ENCODE results near the gene TRMO.

Gene TRMO

GRCh38 chr9:97904725-97905124, 17.6 kb downstream of the TRMO start:
- DNase-seq (ENCODE audit: low spot score): peak; percentile 57

- DNase-seq (ENCODE audit: low spot score): no peak
Observed at GRCh38 chr9:97903177-97903576, 19.1 kb downstream of the TRMO start.

- DNase-seq (ENCODE audit: low spot score): peak; percentile 66
Observed at GRCh38 chr9:97900738-97901565, 21.3 kb downstream of the TRMO start.

GRCh38 chr9:97900103-97900737, 22.1 kb downstream of the TRMO start:
- no peak for DNase-seq (ENCODE audit: low spot score)

GRCh38 chr9:97895695-97896332, 26.5 kb downstream of the TRMO start:
- no peak for DNase-seq (ENCODE audit: low spot score)

- no peak for DNase-seq (ENCODE audit: low spot score)
Observed at GRCh38 chr9:97895211-97895610, 27.1 kb downstream of the TRMO start.

GRCh38 chr9:97892421-97892820, 29.9 kb downstream of the TRMO start:
- no peak for DNase-seq (ENCODE audit: low spot score)

- DNase-seq (ENCODE audit: low spot score): no peak
Observed at GRCh38 chr9:97891736-97892135, 30.6 kb downstream of the TRMO start.

GRCh38 chr9:97889941-97890887, 32.1 kb downstream of the TRMO start:
- DNase-seq (ENCODE audit: low spot score): peak; percentile 71

GRCh38 chr9:97880336-97880735, 42.0 kb downstream of the TRMO start:
- DNase-seq (ENCODE audit: low spot score): no peak

- no peak for DNase-seq (ENCODE audit: low spot score)
Observed at GRCh38 chr9:97876061-97876460, 46.2 kb downstream of the TRMO start.

- no peak for DNase-seq (ENCODE audit: low spot score)
Observed at GRCh38 chr9:97875111-97875510, 47.2 kb downstream of the TRMO start.

- DNase-seq (ENCODE audit: low spot score): no peak
Observed at GRCh38 chr9:97874624-97875023, 47.7 kb downstream of the TRMO start.

- no peak for DNase-seq (ENCODE audit: low spot score)
Observed at GRCh38 chr9:97873882-97874281, 48.4 kb downstream of the TRMO start.

- DNase-seq (ENCODE audit: low spot score): no peak
Observed at GRCh38 chr9:97873425-97873824, 48.9 kb downstream of the TRMO start.

GRCh38 chr9:97868859-97869258, 53.4 kb downstream of the TRMO start:
- DNase-seq (ENCODE audit: low spot score): no peak

- no peak for DNase-seq (ENCODE audit: low spot score)
Observed at GRCh38 chr9:97866848-97867247, 55.5 kb downstream of the TRMO start.

- DNase-seq (ENCODE audit: low spot score): no peak
Observed at GRCh38 chr9:97866300-97866699, 56.0 kb downstream of the TRMO start.

- no peak for DNase-seq (ENCODE audit: low spot score)
Observed at GRCh38 chr9:97864396-97864795, 57.9 kb downstream of the TRMO start.

GRCh38 chr9:97863314-97863713, 59.0 kb downstream of the TRMO start:
- no peak for DNase-seq (ENCODE audit: low spot score)

- DNase-seq (ENCODE audit: low spot score): no peak
Observed at GRCh38 chr9:97861148-97861475, 61.2 kb downstream of the TRMO start.

GRCh38 chr9:97860451-97861147, 61.7 kb downstream of the TRMO start:
- DNase-seq (ENCODE audit: low spot score): no peak
